HepG2 (cell line): ENCODE measurements around the gene SETD5. TPM values are rescaled to one million over a fixed set of nuclear protein-coding genes. Genes with fewer than 3 reads are reported as not detected.

ENCODE experiments used
- BRF2 ChIP-seq: sonication (generic); formaldehyde crosslinking; IDR thresholded peaks from 2 replicates; pipeline ENCODE4 v1.8.1; 2022; ENCODE audit warnings: mild to moderate bottlenecking, missing genetic modification reagents
- DBP ChIP-seq: sonication (generic); formaldehyde crosslinking; IDR thresholded peaks from 2 replicates; pipeline ENCODE4 v1.4.0; 2020; ENCODE audit warnings: missing genetic modification reagents; ENCODE audit errors: not compliant biosample characterization
- DDIT3 ChIP-seq: sonication (generic); formaldehyde crosslinking; IDR thresholded peaks from 2 replicates; pipeline ENCODE4 v1.4.0; 2020; ENCODE audit warnings: mild to moderate bottlenecking, missing genetic modification reagents
- E2F5 ChIP-seq: sonication (generic); formaldehyde crosslinking; conservative IDR thresholded peaks from 2 replicates; pipeline ENCODE4 v1.4.0; 2020; ENCODE audit warnings: missing genetic modification reagents
- ERF ChIP-seq: IDR thresholded peaks from 2 replicates; pipeline ENCODE4 v1.6.1; 2018; ENCODE audit warnings: missing biosample characterization, missing genetic modification reagents
- FOXO4 ChIP-seq: sonication (generic); formaldehyde crosslinking; conservative IDR thresholded peaks from 2 replicates; pipeline ENCODE4 v1.8.1; 2023; ENCODE audit warnings: missing genetic modification reagents
- GATAD2A ChIP-seq: IDR thresholded peaks from 2 replicates; pipeline ENCODE4 v1.6.1; 2016
- NFE2L1 ChIP-seq: sonication (generic); formaldehyde crosslinking; IDR thresholded peaks from 2 replicates; pipeline ENCODE4 v1.4.0; 2020; ENCODE audit warnings: missing genetic modification reagents, mild to moderate bottlenecking, borderline replicate concordance
- NONO ChIP-seq, 2 experiments: fragments of 450-650 bp in 1 of 2; sonication (generic) in 1 of 2; formaldehyde crosslinking in 1 of 2; IDR thresholded peaks in 1 of 2; conservative IDR thresholded peaks in 1 of 2; 2 replicates each; pipeline versions ENCODE4 v1.6.1 to v1.8.0; 2017 to 2022; ENCODE audit warnings: mild to moderate bottlenecking in 1 of 2, missing genetic modification reagents in 1 of 2, moderate library complexity in 1 of 2
- NR3C1 ChIP-seq: sonication (generic); formaldehyde crosslinking; IDR thresholded peaks from 2 replicates; pipeline ENCODE4 v1.4.0; 2020; ENCODE audit warnings: missing genetic modification reagents
- SP1 ChIP-seq, 2 experiments: fragments of 450-650 bp in 1 of 2; sonication (generic) in 1 of 2; formaldehyde crosslinking in 1 of 2; IDR thresholded peaks; 2 replicates each; pipeline versions ENCODE4 v1.4.0 to v1.6.1; 2016 to 2020; ENCODE audit warnings: missing genetic modification reagents in 1 of 2
- TRIM24 ChIP-seq: sonication (generic); formaldehyde crosslinking; IDR thresholded peaks from 2 replicates; pipeline ENCODE4 v1.8.0; 2022; ENCODE audit warnings: mild to moderate bottlenecking, missing genetic modification reagents
- ZNF350 ChIP-seq: sonication (generic); formaldehyde crosslinking; IDR thresholded peaks from 2 replicates; pipeline ENCODE4 v1.4.0; 2020; ENCODE audit warnings: mild to moderate bottlenecking, low read depth, missing genetic modification reagents, borderline replicate concordance
- ZNF441 ChIP-seq: sonication (generic); formaldehyde crosslinking; IDR thresholded peaks from 2 replicates; pipeline ENCODE4 v1.7.0; 2021; ENCODE audit warnings: missing genetic modification reagents, borderline replicate concordance
- ZNF468 ChIP-seq: sonication (generic); formaldehyde crosslinking; IDR thresholded peaks from 2 replicates; pipeline ENCODE4 v1.8.0; 2022; ENCODE audit warnings: mild to moderate bottlenecking, moderate library complexity, missing genetic modification reagents
- ZNF543 ChIP-seq: sonication (generic); formaldehyde crosslinking; IDR thresholded peaks from 2 replicates; pipeline ENCODE4 v1.4.0; 2020; ENCODE audit warnings: mild to moderate bottlenecking, missing genetic modification reagents
- ZNF597 ChIP-seq: sonication (generic); formaldehyde crosslinking; IDR thresholded peaks from 2 replicates; pipeline ENCODE4 v1.5.0; 2020; ENCODE audit warnings: missing genetic modification reagents
- ZNF784 ChIP-seq: sonication (generic); formaldehyde crosslinking; IDR thresholded peaks from 2 replicates; pipeline ENCODE4 v1.5.1; 2020; ENCODE audit warnings: missing genetic modification reagents, mild to moderate bottlenecking, borderline replicate concordance
- polyA plus RNA-seq, 8 experiments: library from polyadenylated mRNA; depleted of rRNA in 3 of 8; stranded (reverse) in 7 of 8; unstranded in 1 of 8; fragments of >200 nt; fragmentation: Illumina TruSeq in 4 of 8; extraction: Trizol in 4 of 8; gene quantifications; 2 replicates each; pipeline versions ENCODE4 v1.2.1 to v1.2.3, GENCODE V29; 2011 to 2016; ENCODE audit warnings: low read depth in 4 of 8, missing spikeins in 1 of 8, mixed read lengths in 1 of 8; ENCODE audit not compliant: insufficient read depth in 1 of 8
- total RNA-seq, 5 experiments: library from RNA; depleted of rRNA; stranded (reverse); fragments of >200 nt; fragmentation: Illumina TruSeq; extraction: Trizol; gene quantifications; 2 replicates each; pipeline ENCODE4 v1.2.3, GENCODE V29; 2016; ENCODE audit warnings: low read depth in 1 of 5

Gene SETD5
- total and polyA plus RNA-seq, 2 of the 13 experiments (the other 11 are each of a cell fraction or from before 2014, with no cell fraction given): 46.8 to 95.8 TPM

GRCh38 chr3:9500108-9501050 is 103.0 kb downstream of the SETD5 start (continued):
- TF ChIP-seq SP1 (IDR thresholded peaks at IDR 0.05) (no peak), SP1 (CRISPR knock-in tag; IDR thresholded peaks at IDR 0.05) (0 out of 2 replicates have a peak, but pooled peaks have one; percentile 37), FOXO4 (CRISPR knock-in tag) (no peak), ERF (no peak), BRF2 (CRISPR knock-in tag) (no peak), DBP (CRISPR knock-in tag) (no peak), NR3C1 (CRISPR knock-in tag) (no peak), ZNF350 (CRISPR knock-in tag) (no peak), ZNF784 (no peak), DDIT3 (CRISPR knock-in tag) (no peak), ZNF543 (CRISPR knock-in tag) (no peak), E2F5 (CRISPR knock-in tag) (no peak), ZNF597 (CRISPR knock-in tag) (no peak), GATAD2A (CRISPR knock-in tag) (no peak), NONO (IDR thresholded peaks at IDR 0.05) (no peak), NONO (CRISPR knock-in tag; conservative IDR thresholded peaks at IDR 0.05) (0 out of 2 replicates have a peak, but pooled peaks have one; percentile 28), NFE2L1 (CRISPR knock-in tag) (no peak), ZNF441 (no peak), ZNF468 (no peak), TRIM24 (no peak)
